Smooth muscle cell (in vitro differentiated cells): ENCODE data around the gene UBTF. TPM values are rescaled to one million over a fixed set of nuclear protein-coding genes. Genes with fewer than 3 reads are reported as not detected.

Source experiments
- DNase-seq: peaks from one replicate; lab custom pipeline; 2025; ENCODE audit not compliant: unreplicated experiment; lab: John Stamatoyannopoulos, UW
- H2AFZ ChIP-seq: fragments of 200-600 bp; sonication (generic); 2 replicates; pipeline ENCODE4 v1.6.0; 2016; ENCODE audit warnings: antibody characterized with exemption, low read depth, mild to moderate bottlenecking
- H3F3A ChIP-seq: fragments of 200-600 bp; sonication (generic); 2 replicates; pipeline ENCODE4 v1.6.0; 2017; ENCODE audit warnings: antibody characterized with exemption, low read depth
- H3K27ac ChIP-seq: fragments of 200-600 bp; sonication (generic); 2 replicates; pipeline ENCODE4 v1.5.1; 2016; ENCODE audit warnings: low read depth, mild to moderate bottlenecking
- H3K27me3 ChIP-seq: fragments of 200-600 bp; sonication (generic); 2 replicates; pipeline ENCODE4 v1.6.1; 2016; ENCODE audit warnings: low read depth, mild to moderate bottlenecking
- H3K36me3 ChIP-seq: fragments of 200-600 bp; sonication (generic); 2 replicates; pipeline ENCODE4 v1.5.1; 2016; ENCODE audit warnings: low read depth
- H3K4me1 ChIP-seq: fragments of 200-600 bp; sonication (generic); 2 replicates; pipeline ENCODE4 v1.5.1; 2016; ENCODE audit warnings: low read depth
- H3K4me2 ChIP-seq: fragments of 200-600 bp; sonication (generic); 2 replicates; pipeline ENCODE4 v1.6.0; 2016; ENCODE audit warnings: mild to moderate bottlenecking
- H3K4me3 ChIP-seq: fragments of 200-600 bp; sonication (generic); 2 replicates; pipeline ENCODE4 v1.5.1; 2016; ENCODE audit warnings: mild to moderate bottlenecking
- H3K79me2 ChIP-seq: fragments of 200-600 bp; sonication (generic); 2 replicates; pipeline ENCODE4 v1.6.0; 2016; ENCODE audit warnings: low read depth, mild to moderate bottlenecking
- H3K9ac ChIP-seq: fragments of 200-600 bp; sonication (generic); 2 replicates; pipeline ENCODE4 v1.6.0; 2016; ENCODE audit warnings: low read depth
- H3K9me3 ChIP-seq: fragments of 200-600 bp; sonication (generic); replicated peaks from 2 replicates; pipeline ENCODE4 v1.5.1; 2016; ENCODE audit warnings: low read depth
- H4K20me1 ChIP-seq: fragments of 200-600 bp; sonication (generic); 2 replicates; pipeline ENCODE4 v1.6.0; 2016; ENCODE audit warnings: low read depth
- CTCF ChIP-seq: fragments of 200-600 bp; sonication (generic); IDR thresholded peaks from 2 replicates; pipeline ENCODE4 v1.5.1; 2017; ENCODE audit warnings: borderline replicate concordance, mild to moderate bottlenecking, antibody characterized with exemption; ENCODE audit not compliant: insufficient read depth, poor library complexity, severe bottlenecking
- WGBS: methylation state at CpG from one replicate; pipeline ENCODE4 v1.1.7; 2016; ENCODE audit warnings: low lambda C conversion rate; 5-methylcytosine and 5-hydroxymethylcytosine counted together
- polyA plus RNA-seq: library from polyadenylated mRNA; unstranded; fragments of >200 nt; fragmentation: Nextera tagmentation; extraction: Ambion mirVana; gene quantifications from 2 replicates; pipeline ENCODE4 v1.2.1, GENCODE V29; 2016
- total RNA-seq: library from RNA; depleted of rRNA; stranded (reverse); fragments of >200 nt; gene quantifications from 2 replicates; pipeline ENCODE4 v1.2.3, GENCODE V29; 2014

UBTF gene
- total and polyA plus RNA-seq, 2 experiments from 2014 or later, result 18.2 to 22.1 TPM

- no peaks in the 10 kb centered on the region for H3K27me3 ChIP-seq
- DNase-seq, result no peak
- H2AFZ ChIP-seq, result no peak overlapping the region
- WGBS, result 95% methylated on average over 1 of the region's 1 CpG
- no peaks in the 10 kb centered on the region for H3K36me3 ChIP-seq
- no peaks in the 10 kb centered on the region for H3K79me2 ChIP-seq
- no peaks in the 10 kb centered on the region for H3K9me3 ChIP-seq
- H4K20me1 ChIP-seq, result no peaks in the 10 kb centered on the region
- H3K4me2 ChIP-seq, result no peak overlapping the region
- no peak overlapping the region for H3K9ac ChIP-seq
- H3K4me3 ChIP-seq, result no peak overlapping the region
- TF ChIP-seq CTCF, result no peak
- H3K27ac ChIP-seq, result no peak overlapping the region
- no peaks in the 10 kb centered on the region for H3K4me1 ChIP-seq
- no peaks in the 10 kb centered on the region for H3F3A ChIP-seq
Observed at GRCh38 chr17:44176257-44176656, 43.2 kb downstream of the UBTF start.

- TF ChIP-seq CTCF, result no peak
- Histone ChIP-seq H3K79me2 (no peaks in the 10 kb centered on the region), H3K27me3 (no peaks in the 10 kb centered on the region), H3K9ac (no peak overlapping the region), H3F3A (no peaks in the 10 kb centered on the region), H3K36me3 (no peaks in the 10 kb centered on the region), H2AFZ (no peak overlapping the region), H3K4me1 (peaks cover 9% of the 10 kb centered on the region), H3K9me3 (no peaks in the 10 kb centered on the region), H3K27ac (no peak overlapping the region), H4K20me1 (no peaks in the 10 kb centered on the region), H3K4me2 (no peak overlapping the region), H3K4me3 (no peak overlapping the region)
- WGBS, result 100% methylated on average over 2 of the region's 2 CpGs
- DNase-seq, result no peak
Observed at GRCh38 chr17:44174427-44174826, 45.0 kb downstream of the UBTF start.

- Histone ChIP-seq H4K20me1 (no peaks in the 10 kb centered on the region), H3K4me1 (peaks cover 9% of the 10 kb centered on the region), H3K27me3 (no peaks in the 10 kb centered on the region), H3K36me3 (no peaks in the 10 kb centered on the region), H3K4me3 (no peak overlapping the region), H3K4me2 (no peak overlapping the region), H3K9me3 (no peaks in the 10 kb centered on the region), H3K79me2 (no peaks in the 10 kb centered on the region), H2AFZ (no peak overlapping the region), H3K27ac (no peak overlapping the region), H3F3A (no peaks in the 10 kb centered on the region), H3K9ac (no peak overlapping the region)
- no peak for TF ChIP-seq CTCF
- WGBS, result 94% methylated on average over 17 of the region's 17 CpGs
- DNase-seq, result no peak
Observed at GRCh38 chr17:44171931-44172455, 47.5 kb downstream of the UBTF start.

GRCh38 chr17:44170499-44171201 lies 48.8 kb downstream of the UBTF start, which contains the start of gene ASB16:
TSS of gene ASB16 (plus strand) at chr17:44170704. CDS start at chr17:44170790, 86 bp downstream.
- H3K27ac ChIP-seq, result no peak within 1 kb of the TSS
- H2AFZ ChIP-seq, result no peak within 1 kb of the TSS
- H3K27me3 ChIP-seq, result no peaks in the 10 kb centered on the region
- no peaks in the 10 kb centered on the region for H3F3A ChIP-seq
- H3K4me3 ChIP-seq, result no peak within 1 kb of the TSS
- peaks cover 9% of the 10 kb centered on the region for H3K4me1 ChIP-seq
- H3K9me3 ChIP-seq, result no peaks in the 10 kb centered on the region
- WGBS, result 71% methylated on average over 21 of the region's 21 CpGs
- no peak within 1 kb of the TSS for H3K9ac ChIP-seq
- H4K20me1 ChIP-seq, result no peaks in the 10 kb centered on the region
- H3K4me2 ChIP-seq, result peak within 1 kb of the TSS; percentile 48
- no peaks in the 10 kb centered on the region for H3K36me3 ChIP-seq
- no peak for TF ChIP-seq CTCF
- no peak for DNase-seq
- H3K79me2 ChIP-seq, result no peaks in the 10 kb centered on the region
